Prostate gland (tissue), 2 donors: ENCODE data around the gene VLDLR. TPM values are rescaled to one million over a fixed set of nuclear protein-coding genes. Genes with fewer than 3 reads are reported as not detected.

Experiments used
- DNase-seq: peaks from one replicate; pipeline ENCODE4 v3.0.0-alpha.2; 2019; ENCODE audit warnings: low spot score
- H3K27ac ChIP-seq, 2 donors: fragments of 200-600 bp; sonication (generic); 2 replicates each; pipeline ENCODE4 v1.5.1; 2017 to 2019
- H3K27me3 ChIP-seq: fragments of 200-600 bp; sonication (generic); replicated peaks from 2 replicates; pipeline ENCODE4 v1.5.1; 2019; ENCODE audit not compliant: insufficient read depth
- H3K36me3 ChIP-seq, 2 donors: fragments of 200-600 bp; sonication (generic); 1 replicate in 1 of 2; 2 replicates in 1 of 2; pipeline versions ENCODE4 v1.5.1 to v1.8.1; 2017 to 2019
- H3K4me1 ChIP-seq: fragments of 200-600 bp; sonication (generic); replicated peaks from 2 replicates; pipeline ENCODE4 v1.5.1; 2019
- H3K4me3 ChIP-seq, 2 donors: fragments of 200-600 bp; sonication (generic); 2 replicates each; pipeline ENCODE4 v1.5.1; 2017 to 2019
- H3K9me3 ChIP-seq: fragments of 200-600 bp; sonication (generic); 2 replicates; pipeline ENCODE4 v1.5.1; 2017
- POLR2A ChIP-seq: fragments of 450-650 bp; IDR thresholded peaks from one replicate; pipeline ENCODE4 v1.6.1; 2016; ENCODE audit warnings: antibody characterized with exemption, mild to moderate bottlenecking
- POLR2AphosphoS5 ChIP-seq: sonication (generic); formaldehyde crosslinking; IDR thresholded peaks from one replicate; pipeline ENCODE4 v1.6.1; 2017; ENCODE audit warnings: antibody characterized with exemption
- WGBS: methylation state at CpG from one replicate; pipeline ENCODE4 v1.1.5; 2018; 5-methylcytosine and 5-hydroxymethylcytosine counted together
- intact Hi-C: fragments of 100-400 bp; cut with DNase I; formaldehyde crosslinking; loops from one replicate; pipeline ENCODE4 v1.14.2; 2022
- total RNA-seq, 2 donors: library from RNA; depleted of rRNA; stranded (reverse); fragments of >200 nt; gene quantifications; one replicate each; pipeline ENCODE4 v1.1.0, GENCODE V29; 2016
- TF ChIP-seq, protein P1 (sequence below), 4 experiments: fragments of 200-600 bp in 2 of 4; fragments of 450-650 bp in 2 of 4; sonication (generic) in 2 of 4; IDR thresholded peaks; 1 replicate in 3 of 4; 2 replicates in 1 of 4; pipeline ENCODE4 v1.5.1; 2016 to 2019; ENCODE audit warnings: antibody characterized with exemption in 4 of 4, mild to moderate bottlenecking in 2 of 4, moderate library complexity in 2 of 4

VLDLR gene
- total RNA-seq, 2 donors from 2014 or later = 8.9 to 12.8 TPM

- DNase-seq = no peak
- intact Hi-C loops = no loop called here
- Histone ChIP-seq H3K27me3 (no peaks in the 10 kb centered on the region), H3K4me1 (no peaks in the 10 kb centered on the region), H3K9me3 (no peaks in the 10 kb centered on the region), H3K4me3 (no peak overlapping the region), H3K36me3 (no peaks in the 10 kb centered on the region), H3K27ac (no peak overlapping the region)
- WGBS = 91% methylated on average over 1 of the region's 1 CpG
- no peak for TF ChIP-seq POLR2A
- TF ChIP-seq POLR2AphosphoS5 = no peak
- TF ChIP-seq, protein P1, sequence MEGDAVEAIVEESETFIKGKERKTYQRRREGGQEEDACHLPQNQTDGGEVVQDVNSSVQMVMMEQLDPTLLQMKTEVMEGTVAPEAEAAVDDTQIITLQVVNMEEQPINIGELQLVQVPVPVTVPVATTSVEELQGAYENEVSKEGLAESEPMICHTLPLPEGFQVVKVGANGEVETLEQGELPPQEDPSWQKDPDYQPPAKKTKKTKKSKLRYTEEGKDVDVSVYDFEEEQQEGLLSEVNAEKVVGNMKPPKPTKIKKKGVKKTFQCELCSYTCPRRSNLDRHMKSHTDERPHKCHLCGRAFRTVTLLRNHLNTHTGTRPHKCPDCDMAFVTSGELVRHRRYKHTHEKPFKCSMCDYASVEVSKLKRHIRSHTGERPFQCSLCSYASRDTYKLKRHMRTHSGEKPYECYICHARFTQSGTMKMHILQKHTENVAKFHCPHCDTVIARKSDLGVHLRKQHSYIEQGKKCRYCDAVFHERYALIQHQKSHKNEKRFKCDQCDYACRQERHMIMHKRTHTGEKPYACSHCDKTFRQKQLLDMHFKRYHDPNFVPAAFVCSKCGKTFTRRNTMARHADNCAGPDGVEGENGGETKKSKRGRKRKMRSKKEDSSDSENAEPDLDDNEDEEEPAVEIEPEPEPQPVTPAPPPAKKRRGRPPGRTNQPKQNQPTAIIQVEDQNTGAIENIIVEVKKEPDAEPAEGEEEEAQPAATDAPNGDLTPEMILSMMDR (IDR thresholded peaks at IDR 0.05) = no peak
Observed at GRCh38 chr9:2591967-2592366, 29.6 kb upstream of the VLDLR start.

DNA sequence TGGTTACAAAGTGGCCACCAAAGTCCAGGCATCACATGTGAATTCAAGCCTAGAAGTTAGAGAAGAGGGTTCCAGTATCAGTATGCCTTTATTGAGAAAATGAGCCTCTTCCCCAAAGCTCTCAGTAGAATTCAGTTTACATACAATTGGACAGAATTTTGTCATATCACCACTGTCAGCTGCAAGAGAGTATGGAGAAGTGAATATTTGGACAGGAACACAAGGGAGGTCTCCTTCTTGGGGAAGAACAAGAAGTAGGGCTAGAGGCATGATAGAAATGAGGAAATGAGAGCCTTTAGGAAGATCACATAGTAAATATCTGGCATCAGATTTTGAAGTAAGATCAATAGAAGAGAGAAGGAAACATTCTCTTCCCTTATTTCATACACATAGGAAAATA lies 27.8 kb upstream of the VLDLR start:
- H3K27me3 ChIP-seq = no peaks in the 10 kb centered on the region
- H3K27ac ChIP-seq = no peak overlapping the region
- no peak for DNase-seq
- H3K9me3 ChIP-seq = no peaks in the 10 kb centered on the region
- TF ChIP-seq, protein P1 (IDR thresholded peaks at IDR 0.05) = no peak
- TF ChIP-seq POLR2A = no peak
- no peak for TF ChIP-seq POLR2AphosphoS5
- no peaks in the 10 kb centered on the region for H3K36me3 ChIP-seq
- no peaks in the 10 kb centered on the region for H3K4me1 ChIP-seq
- intact Hi-C loops = no loop called here
- no peak overlapping the region for H3K4me3 ChIP-seq

DNA sequence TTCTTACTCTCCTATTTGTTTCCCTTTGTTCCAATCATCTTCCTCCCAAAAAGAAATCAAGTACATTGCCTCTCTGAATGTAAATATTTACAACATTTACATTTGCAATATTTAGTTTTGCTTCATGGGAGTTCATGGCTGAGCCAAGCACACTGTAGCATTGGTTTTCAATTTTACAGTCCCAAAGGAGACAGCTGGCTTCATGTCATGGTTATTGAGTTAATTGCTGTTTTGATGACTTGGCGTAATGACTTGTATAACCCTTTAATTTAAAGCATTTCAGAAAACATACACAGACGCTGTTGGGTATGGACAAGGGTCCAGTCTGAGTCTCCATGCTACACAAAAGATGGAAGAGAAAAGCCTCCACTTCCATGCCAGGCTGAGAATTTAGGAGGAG lies 25.6 kb upstream of the VLDLR start:
- H3K4me1 ChIP-seq = no peaks in the 10 kb centered on the region
- no peak overlapping the region for H3K27ac ChIP-seq
- H3K36me3 ChIP-seq = no peaks in the 10 kb centered on the region
- no peak for DNase-seq
- H3K27me3 ChIP-seq = no peaks in the 10 kb centered on the region
- WGBS = 76% methylated on average over 2 of the region's 2 CpGs
- TF ChIP-seq, protein P1 (IDR thresholded peaks at IDR 0.05) = no peak
- TF ChIP-seq POLR2A = no peak
- no peak for TF ChIP-seq POLR2AphosphoS5
- intact Hi-C loops = no loop called here
- no peaks in the 10 kb centered on the region for H3K9me3 ChIP-seq
- H3K4me3 ChIP-seq = no peak overlapping the region

- no peaks in the 10 kb centered on the region for H3K4me1 ChIP-seq
- H3K4me3 ChIP-seq = no peak overlapping the region
- TF ChIP-seq POLR2A (no peak), POLR2AphosphoS5 (no peak)
- TF ChIP-seq, protein P1 (IDR thresholded peaks at IDR 0.05) = no peak
- no peak for DNase-seq
- 69% methylated on average over 1 of the region's 1 CpG for WGBS
- no peaks in the 10 kb centered on the region for H3K27me3 ChIP-seq
- H3K27ac ChIP-seq = no peak overlapping the region
- intact Hi-C loops = no loop called here
- H3K36me3 ChIP-seq = no peaks in the 10 kb centered on the region
- H3K9me3 ChIP-seq = no peaks in the 10 kb centered on the region
Observed at GRCh38 chr9:2597483-2597882, 24.1 kb upstream of the VLDLR start.

- no peak for DNase-seq
- TF ChIP-seq POLR2A = no peak
- Histone ChIP-seq H3K9me3 (no peaks in the 10 kb centered on the region), H3K4me3 (no peak overlapping the region), H3K36me3 (no peaks in the 10 kb centered on the region), H3K27ac (no peak overlapping the region), H3K27me3 (no peaks in the 10 kb centered on the region), H3K4me1 (no peaks in the 10 kb centered on the region)
- intact Hi-C loops = no loop called here
- WGBS = 82% methylated on average over 2 of the region's 2 CpGs
Observed at GRCh38 chr9:2599896-2600295, 21.7 kb upstream of the VLDLR start.
